HFFc6 (cell line): Measurements from ENCODE around the gene CHST11. TPM values are rescaled to one million over a fixed set of nuclear protein-coding genes. Genes with fewer than 3 reads are reported as not detected.
A peak's percentile ranks its signal among the peaks of the same experiment; 100 is the strongest.

Source experiments
- DNase-seq: peaks from one replicate; pipeline ENCODE4 v3.0.0-alpha.2; 2018
- H3K27ac Mint-ChIP-seq: 2 replicates; pipeline ENCODE4 v1.8.0; 2020; ENCODE audit warnings: mild to moderate bottlenecking, mixed read lengths
- H3K27me3 Mint-ChIP-seq: 2 replicates; pipeline ENCODE4 v1.8.0; 2021; ENCODE audit warnings: mild to moderate bottlenecking, moderate library complexity, mixed read lengths; ENCODE audit not compliant: insufficient read depth
- H3K36me3 Mint-ChIP-seq: 2 replicates; pipeline ENCODE4 v1.8.0; 2021; ENCODE audit warnings: low read depth, mixed read lengths
- H3K4me1 Mint-ChIP-seq: 2 replicates; pipeline ENCODE4 v1.8.0; 2020; ENCODE audit warnings: low read depth, mixed read lengths
- H3K4me3 Mint-ChIP-seq: 2 replicates; pipeline ENCODE4 v1.8.0; 2020; ENCODE audit warnings: mild to moderate bottlenecking, moderate library complexity, mixed read lengths
- H3K9me3 Mint-ChIP-seq: 2 replicates; pipeline ENCODE4 v1.8.0; 2020; ENCODE audit warnings: mild to moderate bottlenecking, mixed read lengths
- CTCF ChIP-seq: fragments of 200-600 bp; sonication (generic); IDR thresholded peaks from 2 replicates; pipeline ENCODE4 v1.5.0; 2021; ENCODE audit warnings: antibody characterized with exemption, mild to moderate bottlenecking
- total RNA-seq, 6 experiments: library from RNA; stranded (reverse); fragmentation: NEBNext Ultra II Directional; extraction: Animal tissue kit (Norgen Biotek cat#: 25700); gene quantifications; 2 replicates in 1 of 6; 3 replicates in 5 of 6; pipeline ENCODE4 v1.2.3, GENCODE V29; 2021

CHST11 gene
- total RNA-seq, 6 experiments from 2014 or later: 2.4 to 4.3 (median 3.8) TPM

DNA sequence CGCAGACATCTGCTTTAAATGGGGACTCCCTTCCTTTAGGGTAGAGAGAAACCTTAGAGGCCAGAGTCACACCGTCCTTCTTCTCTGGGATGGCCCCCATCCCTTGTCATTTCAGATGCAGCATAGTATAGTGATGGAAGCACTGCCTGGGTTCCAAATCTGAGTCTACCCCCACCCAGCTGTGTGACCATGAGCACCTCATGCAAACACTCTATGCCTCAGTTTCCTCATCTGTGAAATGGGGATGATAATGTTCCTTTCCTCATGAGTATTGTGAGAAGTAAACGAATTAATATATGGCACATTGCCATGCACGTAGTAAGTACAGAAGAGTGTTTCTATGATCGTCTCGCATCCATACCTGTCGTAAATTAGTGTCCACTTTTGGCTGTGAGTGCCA, 259.4 kb downstream of the CHST11 start:
- H3K4me1 Mint-ChIP-seq: peaks cover 41% of the 10 kb centered on the region
- H3K27me3 Mint-ChIP-seq: peaks cover 10% of the 10 kb centered on the region
- no peak overlapping the region for H3K4me3 Mint-ChIP-seq
- no peak for TF ChIP-seq CTCF
- no peaks in the 10 kb centered on the region for H3K36me3 Mint-ChIP-seq
- no peaks in the 10 kb centered on the region for H3K9me3 Mint-ChIP-seq
- no peak for DNase-seq
- H3K27ac Mint-ChIP-seq: no peak overlapping the region

DNA sequence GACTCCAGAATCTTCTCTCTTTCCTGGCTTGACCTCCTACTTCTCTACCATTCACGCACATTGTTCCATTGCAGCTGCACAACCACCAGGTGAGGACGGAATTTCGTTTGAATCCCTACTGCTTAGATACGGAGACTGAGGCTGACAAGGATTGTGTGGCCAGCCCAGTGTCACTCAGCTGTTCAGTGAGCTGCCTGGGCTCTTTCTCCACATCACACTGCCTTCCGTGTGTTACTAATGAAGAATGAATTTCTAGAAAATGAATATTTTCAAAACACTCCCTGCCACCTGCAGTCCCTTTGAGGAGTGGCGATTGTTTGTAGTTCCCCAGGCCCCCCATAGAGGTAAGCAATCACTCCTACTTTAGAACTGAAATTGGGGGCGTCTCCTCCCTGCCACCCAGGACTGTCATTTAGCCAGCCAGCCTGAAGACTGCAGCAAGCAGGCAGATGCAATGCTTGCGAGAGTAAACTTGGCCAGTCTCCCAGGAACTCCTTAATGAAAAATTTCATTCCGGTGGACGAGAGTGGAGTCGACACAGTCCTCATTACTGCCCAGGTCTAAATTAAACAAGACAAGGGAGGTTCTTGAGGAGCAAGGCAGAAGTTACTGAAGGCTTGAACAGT, 261.7 kb downstream of the CHST11 start:
- Mint-ChIP-seq H3K9me3 (no peaks in the 10 kb centered on the region), H3K27me3 (peaks cover 10% of the 10 kb centered on the region), H3K27ac (no peak overlapping the region), H3K36me3 (no peaks in the 10 kb centered on the region), H3K4me1 (peaks cover 24% of the 10 kb centered on the region), H3K4me3 (no peak overlapping the region)
- DNase-seq: no peak
- TF ChIP-seq CTCF: no peak

- Mint-ChIP-seq H3K9me3 (no peaks in the 10 kb centered on the region), H3K4me3 (peak overlapping the region; percentile 81), H3K36me3 (no peaks in the 10 kb centered on the region), H3K4me1 (peaks cover 24% of the 10 kb centered on the region), H3K27ac (peak overlapping the region; percentile 70; the same call in 1 of the 2 replicates), H3K27me3 (peaks cover 9% of the 10 kb centered on the region)
- DNase-seq: no peak
- no peak for TF ChIP-seq CTCF
Observed at GRCh38 chr12:104719700-104720338, 263.1 kb downstream of the CHST11 start.

DNA sequence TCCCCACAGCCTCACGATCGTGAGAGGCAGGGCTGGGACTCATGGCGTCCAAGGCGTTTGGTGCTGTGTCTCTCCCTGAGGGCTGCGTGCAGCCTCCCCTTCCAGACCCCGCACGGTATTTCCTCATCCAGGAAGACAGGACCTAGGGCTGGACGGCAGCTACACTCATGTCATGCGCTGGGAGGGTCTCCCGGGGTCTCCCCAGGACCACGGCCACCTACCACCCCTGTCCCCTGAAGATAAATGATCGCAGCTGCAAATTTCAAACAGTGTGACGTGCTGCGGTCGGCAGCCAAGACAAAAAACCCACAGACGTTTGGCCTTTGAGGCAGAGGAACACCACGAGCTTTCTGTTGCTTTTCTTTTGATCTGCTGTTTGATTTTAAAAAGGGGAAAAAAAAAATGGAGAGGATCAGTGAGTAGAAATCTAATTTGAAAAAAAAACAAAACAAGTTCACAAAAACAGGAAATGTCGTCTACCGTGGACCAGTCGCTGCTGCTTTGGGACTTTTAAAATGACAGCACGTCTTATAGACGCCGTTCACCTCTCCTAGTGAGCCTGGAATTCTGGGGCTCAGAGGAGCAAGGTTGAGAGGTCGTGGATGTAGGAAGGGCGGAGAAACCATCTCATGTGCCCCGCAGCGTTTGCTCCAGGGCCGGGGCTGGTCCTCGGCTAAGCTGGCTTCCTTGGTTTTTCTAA, 263.7 kb downstream of the CHST11 start:
- Mint-ChIP-seq H3K4me3 (peak overlapping the region; percentile 81), H3K9me3 (no peaks in the 10 kb centered on the region), H3K4me1 (peaks cover 24% of the 10 kb centered on the region), H3K27ac (peak overlapping the region; percentile 70), H3K27me3 (peaks cover 9% of the 10 kb centered on the region), H3K36me3 (no peaks in the 10 kb centered on the region)
- no peak for DNase-seq
- TF ChIP-seq CTCF: no peak

DNA sequence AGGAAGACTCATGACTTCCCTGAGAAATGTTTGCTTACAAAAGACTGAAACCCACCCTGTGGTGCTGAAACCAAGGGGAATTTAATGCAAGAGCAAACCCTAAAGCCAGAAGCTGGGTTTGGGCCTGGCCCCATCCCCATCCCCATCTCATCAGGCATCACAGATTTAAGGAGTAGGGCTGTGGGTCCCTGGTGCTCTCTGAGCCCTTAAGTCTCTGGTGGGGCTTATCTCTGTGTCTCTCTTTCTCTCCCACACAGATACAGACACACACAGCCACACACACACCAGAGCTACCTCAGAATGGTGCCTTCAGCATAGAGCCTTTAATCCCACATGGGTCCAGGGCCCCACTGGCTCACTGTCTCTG, 264.3 kb downstream of the CHST11 start:
- TF ChIP-seq CTCF: no peak
- DNase-seq: no peak
- no peaks in the 10 kb centered on the region for H3K36me3 Mint-ChIP-seq
- H3K27ac Mint-ChIP-seq: peak overlapping the region; percentile 27; the same call in 1 of the 2 replicates
- peaks cover 9% of the 10 kb centered on the region; the same call in 1 of the 2 replicates for H3K27me3 Mint-ChIP-seq
- H3K4me1 Mint-ChIP-seq: peaks cover 24% of the 10 kb centered on the region
- H3K4me3 Mint-ChIP-seq: peak overlapping the region; percentile 81
- no peaks in the 10 kb centered on the region for H3K9me3 Mint-ChIP-seq
